Tibial nerve (tissue), 4 donors: ENCODE data around the gene SLAMF9. TPM values are rescaled to one million over a fixed set of nuclear protein-coding genes. Genes with fewer than 3 reads are reported as not detected.

Experiments
- DNase-seq, 2 donors: peaks; one replicate each; pipeline ENCODE4 v3.0.0-alpha.2; 2019; ENCODE audit warnings: low spot score in 2 of 2
- H3K27ac ChIP-seq, 4 donors: fragments of 200-600 bp; sonication (generic) in 3 of 4; one replicate each; pipeline ENCODE4 v1.5.1; 2017 to 2019; ENCODE audit warnings: mild to moderate bottlenecking in 1 of 4
- H3K27me3 ChIP-seq, 2 donors: fragments of 200-600 bp; sonication (generic) in 1 of 2; one replicate each; pipeline versions ENCODE4 v1.5.1 to v1.6.0; 2017 to 2019
- H3K36me3 ChIP-seq, 3 donors: fragments of 200-600 bp; sonication (generic); one replicate each; pipeline ENCODE4 v1.5.1; 2018 to 2019
- H3K4me1 ChIP-seq, 4 donors: fragments of 200-600 bp; sonication (generic) in 3 of 4; one replicate each; pipeline ENCODE4 v1.5.1; 2017 to 2019
- H3K4me3 ChIP-seq, 4 donors: fragments of 200-600 bp; sonication (generic) in 3 of 4; one replicate each; pipeline ENCODE4 v1.5.1; 2017 to 2019; ENCODE audit warnings: mild to moderate bottlenecking in 1 of 4, moderate library complexity in 1 of 4
- H3K9me3 ChIP-seq, 4 donors: fragments of 200-600 bp; sonication (generic) in 3 of 4; one replicate each; pipeline ENCODE4 v1.5.1; 2017 to 2019
- CTCF ChIP-seq, 5 experiments: fragments of 200-600 bp in 3 of 5; fragments of 450-650 bp in 2 of 5; sonication (generic) in 3 of 5; IDR thresholded peaks; one replicate each; pipeline ENCODE4 v1.5.1; 2016 to 2019; ENCODE audit warnings: antibody characterized with exemption in 5 of 5, mild to moderate bottlenecking in 3 of 5, moderate library complexity in 2 of 5
- EP300 ChIP-seq, 2 donors: sonication (generic); formaldehyde crosslinking; IDR thresholded peaks; one replicate each; pipeline ENCODE4 v1.6.1; 2017; ENCODE audit warnings: antibody characterized with exemption in 2 of 2, mild to moderate bottlenecking in 1 of 2
- POLR2A ChIP-seq, 2 donors: fragments of 450-650 bp; IDR thresholded peaks; one replicate each; pipeline ENCODE4 v1.6.1; 2017; ENCODE audit warnings: antibody characterized with exemption in 2 of 2, mild to moderate bottlenecking in 2 of 2, moderate library complexity in 2 of 2
- WGBS, 2 donors: methylation state at CpG; one replicate each; pipeline ENCODE4 v1.1.5; 2018; 5-methylcytosine and 5-hydroxymethylcytosine counted together
- total RNA-seq, 4 donors: library from RNA; depleted of rRNA; stranded (reverse); fragments of >200 nt; gene quantifications; one replicate each; pipeline ENCODE4 v1.1.0, GENCODE V29; 2016

The SLAMF9 gene
- total RNA-seq, 4 donors from 2014 or later: not detected

DNA sequence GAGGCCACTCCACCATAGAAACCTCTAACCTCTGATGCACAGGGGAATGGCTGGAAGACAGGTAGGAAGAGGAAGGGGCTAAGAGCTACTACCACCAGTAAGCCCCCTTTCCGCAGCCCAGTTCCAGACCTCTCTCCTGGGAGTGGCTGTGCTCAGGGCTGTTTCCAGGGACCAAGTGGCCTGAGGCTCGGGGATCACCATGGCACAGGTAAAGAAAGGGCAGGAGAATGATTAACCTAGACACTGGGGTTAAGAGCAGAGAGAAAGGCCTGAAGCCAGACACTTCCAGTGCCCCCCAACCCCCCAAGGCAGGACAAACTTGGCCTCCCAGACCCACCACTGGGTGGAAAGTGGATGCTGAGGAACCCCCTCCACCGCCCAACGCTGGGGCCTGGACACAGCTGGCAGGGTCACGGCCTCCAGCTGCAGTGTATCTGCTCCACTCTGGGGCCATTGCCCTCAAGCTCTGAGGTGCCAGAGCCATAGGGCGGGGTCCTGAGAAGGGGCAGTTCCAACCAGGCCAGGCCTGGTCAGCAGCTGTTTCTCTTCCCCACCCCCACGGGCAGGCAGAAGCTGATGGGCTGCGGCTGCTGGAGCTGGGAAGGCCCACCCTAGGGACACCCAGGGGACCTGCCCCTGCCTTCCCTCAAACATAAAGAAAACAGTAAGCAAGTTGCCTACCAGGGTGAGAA is 31.4 kb downstream of the SLAMF9 start:
- Histone ChIP-seq H3K9me3 (no peaks in the 10 kb centered on the region), H3K27me3 (no peaks in the 10 kb centered on the region), H3K4me1 (peaks cover 0 to 53% (median 31%) of the 10 kb centered on the region in 4 donors), H3K27ac (peak overlapping the region; percentile 86 to 98 (median 97)), H3K36me3 (peaks cover 0 to 32% (median 19%) of the 10 kb centered on the region in 3 donors), H3K4me3 (peak overlapping the region; percentile 73 to 99 (median 84))
- no peak for TF ChIP-seq POLR2A (IDR thresholded peaks at IDR 0.05)
- no peak for DNase-seq
- WGBS, 2 donors: 48 to 54% methylated on average over 5 to 7 of the region's 8 CpGs

GRCh38 chr1:159921700-159922504 is 32.1 kb downstream of the SLAMF9 start:
- peak overlapping the region in 1 of 4 donors; percentile 74 for H3K4me3 ChIP-seq
- H3K4me1 ChIP-seq: peaks cover 0 to 59% (median 31%) of the 10 kb centered on the region in 4 donors
- H3K27me3 ChIP-seq: no peaks in the 10 kb centered on the region
- TF ChIP-seq POLR2A (IDR thresholded peaks at IDR 0.05): no peak
- DNase-seq: no peak
- H3K9me3 ChIP-seq: no peaks in the 10 kb centered on the region
- 59 to 60% methylated on average over 15 to 18 of the region's 18 CpGs for WGBS, 2 donors
- H3K27ac ChIP-seq: peak overlapping the region; percentile 86 to 98 (median 97)
- peaks cover 0 to 40% (median 19%) of the 10 kb centered on the region in 3 donors for H3K36me3 ChIP-seq

DNA sequence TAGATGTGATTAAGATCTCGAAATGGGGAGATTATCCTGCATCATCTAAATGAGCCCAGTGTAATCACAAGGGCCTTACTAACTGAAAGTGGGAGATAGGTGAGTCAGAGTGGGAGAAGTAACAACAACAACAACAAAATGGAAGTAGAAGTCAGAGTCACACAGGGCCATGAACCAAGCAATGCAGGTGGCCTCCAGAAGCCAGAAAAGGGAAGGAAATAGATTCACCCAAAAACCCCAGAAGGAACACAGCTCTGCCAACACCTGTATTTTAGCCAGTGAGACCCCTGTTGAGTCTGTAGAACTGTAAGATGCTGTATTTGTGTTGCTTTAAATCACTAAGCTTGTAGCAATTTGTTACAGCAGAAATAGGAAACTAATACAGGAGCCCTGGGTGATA is 32.8 kb downstream of the SLAMF9 start:
- no peak for TF ChIP-seq POLR2A (IDR thresholded peaks at IDR 0.05)
- no peak for TF ChIP-seq CTCF (IDR thresholded peaks at IDR 0.05)
- TF ChIP-seq EP300 (IDR thresholded peaks at IDR 0.05): no peak
- Histone ChIP-seq H3K27me3 (no peaks in the 10 kb centered on the region), H3K9me3 (no peaks in the 10 kb centered on the region), H3K36me3 (peaks cover 0 to 47% (median 19%) of the 10 kb centered on the region in 3 donors), H3K27ac (peak overlapping the region in 2 of 4 donors; percentile 97 to 98), H3K4me3 (no peak overlapping the region), H3K4me1 (peaks cover 0 to 63% (median 29%) of the 10 kb centered on the region in 4 donors)
- WGBS, 2 donors: 65 to 76% methylated on average over 1 of the region's 1 CpG
- no peak for DNase-seq

- Histone ChIP-seq H3K27me3 (no peaks in the 10 kb centered on the region), H3K4me3 (no peak overlapping the region), H3K36me3 (peaks cover 0 to 53% (median 19%) of the 10 kb centered on the region in 3 donors), H3K4me1 (peaks cover 0 to 60% (median 23%) of the 10 kb centered on the region in 4 donors), H3K9me3 (no peaks in the 10 kb centered on the region), H3K27ac (peak overlapping the region in 1 of 4 donors; percentile 97)
- 69 to 71% methylated on average over 1 of the region's 1 CpG for WGBS, 2 donors
- DNase-seq: no peak
- TF ChIP-seq CTCF (IDR thresholded peaks at IDR 0.05) (no peak), EP300 (IDR thresholded peaks at IDR 0.05) (no peak), POLR2A (IDR thresholded peaks at IDR 0.05) (no peak)
These were observed 33.4 kb downstream of the SLAMF9 start for GRCh38 chr1:159920651-159921050.

DNA sequence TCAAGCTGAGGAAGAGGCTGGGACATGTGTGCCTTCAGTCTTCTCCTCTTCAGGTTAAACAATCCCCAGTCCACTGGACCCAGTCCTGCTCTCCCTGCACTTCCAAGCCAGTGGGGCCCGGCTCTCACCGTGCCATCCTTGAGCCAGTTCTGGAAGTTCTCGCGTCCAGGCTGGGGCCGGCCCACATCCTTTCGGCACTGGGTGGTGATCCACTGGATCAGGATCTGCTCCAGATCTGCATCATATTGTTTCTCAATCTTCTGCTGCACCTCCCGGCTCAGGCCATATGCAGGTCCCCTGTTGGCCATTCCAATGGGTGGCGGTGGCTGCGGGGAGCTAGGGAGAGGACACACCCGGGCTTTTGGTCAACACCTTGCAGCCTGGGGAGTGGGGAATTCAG is 33.8 kb downstream of the SLAMF9 start:
- WGBS, 2 donors: 85 to 89% methylated on average over 10 of the region's 10 CpGs

More for the DNA sequence above, 33.8 kb downstream of the SLAMF9 start:
- H3K4me1 ChIP-seq: peaks cover 0 to 59% (median 23%) of the 10 kb centered on the region in 4 donors
- no peaks in the 10 kb centered on the region for H3K9me3 ChIP-seq
- H3K27ac ChIP-seq: no peak overlapping the region
- peaks cover 0 to 57% (median 19%) of the 10 kb centered on the region in 3 donors for H3K36me3 ChIP-seq
- H3K27me3 ChIP-seq: no peaks in the 10 kb centered on the region
- no peak overlapping the region for H3K4me3 ChIP-seq
- DNase-seq: no peak
- no peak for TF ChIP-seq EP300 (IDR thresholded peaks at IDR 0.05)
- TF ChIP-seq CTCF (IDR thresholded peaks at IDR 0.05): no peak
- no peak for TF ChIP-seq POLR2A (IDR thresholded peaks at IDR 0.05)
